GM11168 (cell line): ENCODE data around the gene C20orf96.
"Not testable (repeated sequence)": the region's sequence is repeated elsewhere in the genome, so short reads cannot be mapped to it uniquely, and the experiment has no call there.

Experiments used
- in situ Hi-C: fragments of 300-500 bp; cut with MboI; formaldehyde crosslinking; loops from one replicate; pipeline ENCODE4 v1.12.0; 2022; ENCODE audit warnings: low sequenced_read_pairs; ENCODE audit not compliant: unreplicated experiment

C20orf96 gene, protein sequence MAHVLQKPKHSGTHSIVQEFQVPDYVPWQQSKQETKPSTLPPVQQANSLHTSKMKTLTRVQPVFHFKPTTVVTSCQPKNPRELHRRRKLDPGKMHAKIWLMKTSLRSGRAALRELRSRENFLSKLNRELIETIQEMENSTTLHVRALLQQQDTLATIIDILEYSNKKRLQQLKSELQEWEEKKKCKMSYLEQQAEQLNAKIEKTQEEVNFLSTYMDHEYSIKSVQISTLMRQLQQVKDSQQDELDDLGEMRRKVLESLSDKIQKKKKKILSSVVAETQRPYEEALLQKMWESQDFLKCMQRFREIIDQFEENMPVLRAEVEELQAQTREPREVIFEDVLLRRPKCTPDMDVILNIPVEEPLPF

DNA sequence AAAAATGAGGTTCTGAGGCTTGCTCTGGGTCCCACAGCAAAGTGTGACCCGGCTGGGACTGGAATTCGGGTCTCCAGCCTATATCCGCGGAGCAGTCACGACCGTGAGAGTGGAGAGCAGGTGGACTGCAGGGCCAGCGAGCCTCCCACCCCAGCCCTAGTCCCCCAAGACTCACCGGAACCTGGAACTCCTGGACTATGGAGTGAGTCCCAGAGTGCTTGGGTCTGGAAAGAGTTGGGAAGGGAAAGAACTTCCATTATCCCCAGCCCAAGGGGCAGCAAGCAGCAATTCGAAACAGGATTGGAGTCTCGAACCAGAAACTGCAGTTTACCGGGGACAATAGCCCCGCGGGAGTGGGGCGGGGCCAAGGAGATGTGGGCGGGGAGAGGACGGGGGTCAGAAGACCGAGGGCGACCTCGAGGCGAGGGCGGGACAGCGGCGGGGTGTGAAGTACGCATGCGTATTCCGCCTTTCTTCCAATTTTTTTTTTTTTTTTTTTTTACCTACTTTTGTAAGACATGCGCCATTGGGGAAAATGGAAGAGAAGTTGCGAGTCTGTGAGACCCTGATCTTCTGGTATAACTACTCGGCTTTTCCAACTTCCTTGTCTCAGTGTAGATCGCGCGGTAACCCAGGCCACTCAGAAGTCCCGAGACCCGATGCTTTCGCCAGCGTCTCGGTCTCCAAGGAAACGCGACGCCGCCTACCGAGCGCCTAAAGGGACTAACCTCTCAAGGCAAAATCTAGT, at the start of gene C20orf96:
C20orf96 (minus strand) TSS at position 667 of the 748 bp plus-strand sequence; CDS start at position 527, 140 bp downstream.
- in situ Hi-C loops = no loop called here

DNA sequence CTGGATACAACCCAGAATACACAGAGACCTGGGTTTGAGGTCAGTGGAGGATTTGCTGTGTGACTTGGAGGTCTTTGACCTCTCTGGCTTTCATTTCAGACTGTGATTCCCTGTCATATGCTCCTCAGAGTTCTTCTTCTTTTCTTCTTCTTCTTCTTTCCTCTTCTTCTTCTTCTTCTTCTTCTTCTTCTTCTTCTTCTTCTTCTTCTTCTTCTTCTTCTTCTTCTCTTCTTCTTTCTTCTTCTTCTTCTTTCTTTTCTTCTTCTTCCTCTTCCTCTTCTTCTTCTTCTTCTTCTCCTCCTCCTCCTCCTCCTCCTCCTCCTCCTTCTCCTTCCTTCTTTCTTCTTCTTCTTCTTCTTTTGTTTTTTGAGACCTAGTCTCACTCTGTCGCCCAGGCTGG, 45.5 kb upstream of the C20orf96 start:
- in situ Hi-C loops = not testable (repeated sequence)

DNA sequence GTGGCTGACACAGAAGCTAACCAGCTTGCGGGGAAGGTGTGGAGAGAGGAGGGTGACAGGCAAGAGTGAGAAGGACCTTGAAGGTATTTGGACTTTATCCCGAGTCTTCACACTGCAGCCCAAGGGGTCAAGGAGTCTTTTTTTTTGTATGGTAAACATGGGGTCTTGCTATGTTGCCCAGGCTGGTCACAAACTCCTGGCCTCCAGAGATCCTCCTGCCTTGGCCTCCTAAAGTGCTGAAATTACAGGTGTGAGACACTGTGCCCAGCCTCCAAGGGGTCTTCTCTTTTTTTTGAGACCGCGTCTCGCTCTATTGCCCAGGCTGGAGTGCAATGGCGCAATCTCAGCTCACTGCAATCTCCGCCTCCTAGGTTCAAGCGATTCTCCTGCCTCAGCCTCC, 44.0 kb upstream of the C20orf96 start:
- in situ Hi-C loops = no loop called here

DNA sequence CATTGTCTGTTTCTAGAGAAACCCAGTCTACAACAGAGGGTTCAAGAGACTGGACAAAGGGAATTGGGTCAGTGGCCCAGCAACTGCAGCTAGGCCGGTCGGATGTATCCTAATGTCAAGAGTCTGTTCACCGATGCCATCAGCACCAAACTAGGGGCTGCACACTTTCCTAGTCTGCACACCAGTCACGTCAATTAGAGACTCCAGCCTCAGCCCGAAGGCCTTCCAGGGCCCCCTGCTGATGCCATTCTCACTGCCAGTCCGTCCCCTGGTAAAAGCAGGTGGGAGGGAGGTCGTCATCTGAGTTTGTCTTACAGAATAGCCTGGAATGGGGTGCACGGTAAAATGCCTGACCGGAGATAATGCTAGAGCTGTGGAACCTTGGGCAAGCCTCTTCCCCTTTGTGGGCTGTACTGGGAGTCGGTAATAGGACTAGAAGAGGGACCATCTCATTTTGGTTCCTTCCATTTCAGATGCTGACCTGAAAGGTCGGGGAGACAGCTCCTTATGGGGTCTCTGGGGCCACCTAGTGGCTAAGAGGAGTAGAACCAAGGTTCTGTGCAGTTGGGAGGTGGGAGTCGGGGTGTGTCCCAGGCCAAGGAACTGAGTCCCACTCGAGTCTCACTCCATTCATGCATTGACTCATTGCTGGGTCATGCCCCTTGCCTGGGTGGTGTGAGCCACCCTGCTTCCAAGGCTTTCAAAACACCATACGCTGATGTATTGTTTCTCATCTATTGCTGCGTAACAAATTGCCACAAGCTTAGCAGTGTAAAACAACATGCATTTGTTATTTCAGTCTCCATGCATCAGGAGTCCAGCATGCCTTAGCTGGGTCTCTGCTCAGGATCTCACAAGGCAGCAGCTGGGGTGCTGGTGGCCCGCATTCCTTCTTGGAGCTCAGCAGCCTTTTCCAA, 39.9 kb upstream of the C20orf96 start:
- in situ Hi-C loops = no loop called here

DNA sequence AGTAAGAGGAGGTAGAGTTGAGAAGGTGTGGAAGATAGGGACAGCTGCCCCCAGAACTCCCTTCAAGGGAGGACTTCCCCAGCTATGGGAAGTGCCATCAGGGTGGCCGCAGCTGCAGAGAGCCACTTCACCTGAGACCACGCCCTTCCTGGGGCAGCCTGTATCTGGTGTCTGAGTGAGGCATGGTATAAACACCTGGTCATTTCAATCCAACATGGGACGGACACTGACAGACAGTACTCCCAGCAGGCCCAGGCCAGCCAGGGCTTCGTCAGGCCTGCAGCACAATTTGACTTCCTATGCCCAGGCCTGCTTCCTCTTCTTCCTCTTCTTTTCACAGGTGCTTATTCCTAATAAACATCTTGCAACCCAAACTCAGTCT, 39.3 kb upstream of the C20orf96 start:
- in situ Hi-C loops = no loop called here

DNA sequence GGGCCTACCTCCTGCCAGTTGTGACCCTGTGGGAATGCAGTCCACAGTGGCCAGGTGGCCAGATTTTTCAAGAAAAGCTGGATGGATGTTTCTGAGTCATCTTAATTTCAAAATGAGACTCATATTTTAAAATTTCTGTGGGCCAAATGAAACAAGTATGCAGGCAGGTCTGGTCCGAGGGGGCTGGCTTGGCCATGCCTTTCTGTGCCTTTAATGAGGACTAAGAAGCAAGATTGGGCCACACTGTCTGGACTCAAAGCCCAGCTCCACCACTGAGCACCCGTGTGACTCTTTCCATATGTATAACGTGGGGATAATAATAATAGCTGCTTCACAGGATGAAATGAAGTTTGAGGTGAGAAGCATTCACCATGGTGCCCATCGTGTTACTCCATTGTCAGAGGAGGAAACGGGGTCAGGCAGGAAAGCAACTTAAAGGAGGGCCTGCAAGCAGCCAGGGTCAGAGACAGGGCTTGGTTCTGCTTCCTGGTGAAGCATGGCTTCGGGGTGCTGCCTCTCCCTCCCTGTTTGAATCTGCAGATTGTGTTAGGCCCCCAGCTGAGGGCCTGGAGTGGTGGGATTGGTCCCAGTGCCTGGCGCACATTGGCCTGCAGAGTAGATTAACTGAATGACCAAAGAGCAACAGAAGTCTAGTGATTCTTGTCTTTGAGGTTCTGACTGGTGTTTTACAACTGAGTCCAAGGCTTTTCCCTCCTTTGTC, 38.6 kb upstream of the C20orf96 start:
- in situ Hi-C loops = no loop called here

DNA sequence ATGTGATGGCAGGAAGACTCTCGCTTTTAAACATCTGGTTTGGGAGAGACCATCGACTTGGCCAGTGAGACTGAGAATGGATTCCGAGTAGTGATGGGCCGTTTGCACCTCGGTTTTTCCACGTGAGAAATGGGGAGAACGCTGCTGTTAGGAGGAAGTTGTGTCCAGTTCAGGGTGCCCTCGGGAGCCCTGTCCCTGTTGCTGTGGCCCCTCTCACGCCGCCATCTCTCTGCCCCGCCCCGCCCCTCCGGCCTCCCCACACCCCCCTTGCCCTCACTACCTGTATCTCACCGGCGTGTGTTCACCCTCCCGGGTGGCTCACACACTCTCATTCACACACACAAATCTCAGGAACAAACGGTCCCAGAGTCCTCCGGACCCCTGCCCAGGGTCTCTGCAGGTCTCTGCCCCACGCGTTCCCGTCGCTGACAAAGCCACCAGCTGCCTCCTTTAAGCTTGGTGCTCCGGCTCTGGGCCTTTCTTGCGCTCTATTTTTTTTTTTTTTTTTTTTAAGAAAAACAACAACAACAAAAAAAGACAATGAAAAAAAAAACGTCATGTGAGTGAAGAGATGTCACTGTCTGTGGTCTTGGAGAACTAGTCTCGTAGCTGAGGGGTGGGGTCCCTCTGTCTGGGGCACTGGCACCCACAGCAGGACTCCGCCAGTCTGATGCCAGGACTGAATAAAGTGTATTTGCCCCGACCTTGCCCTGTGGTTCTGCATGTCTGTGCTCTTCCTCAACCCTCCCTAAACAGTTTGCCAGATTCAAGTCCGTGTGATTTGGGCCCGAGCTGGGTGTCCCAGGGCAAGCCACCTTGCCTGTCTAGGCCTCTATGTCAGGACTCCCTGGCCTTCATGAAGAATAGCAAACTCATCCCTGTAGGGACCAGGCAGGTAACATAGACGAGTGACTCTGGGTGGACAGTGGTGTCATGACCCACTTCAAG, 37.8 kb upstream of the C20orf96 start:
- in situ Hi-C loops = no loop called here

DNA sequence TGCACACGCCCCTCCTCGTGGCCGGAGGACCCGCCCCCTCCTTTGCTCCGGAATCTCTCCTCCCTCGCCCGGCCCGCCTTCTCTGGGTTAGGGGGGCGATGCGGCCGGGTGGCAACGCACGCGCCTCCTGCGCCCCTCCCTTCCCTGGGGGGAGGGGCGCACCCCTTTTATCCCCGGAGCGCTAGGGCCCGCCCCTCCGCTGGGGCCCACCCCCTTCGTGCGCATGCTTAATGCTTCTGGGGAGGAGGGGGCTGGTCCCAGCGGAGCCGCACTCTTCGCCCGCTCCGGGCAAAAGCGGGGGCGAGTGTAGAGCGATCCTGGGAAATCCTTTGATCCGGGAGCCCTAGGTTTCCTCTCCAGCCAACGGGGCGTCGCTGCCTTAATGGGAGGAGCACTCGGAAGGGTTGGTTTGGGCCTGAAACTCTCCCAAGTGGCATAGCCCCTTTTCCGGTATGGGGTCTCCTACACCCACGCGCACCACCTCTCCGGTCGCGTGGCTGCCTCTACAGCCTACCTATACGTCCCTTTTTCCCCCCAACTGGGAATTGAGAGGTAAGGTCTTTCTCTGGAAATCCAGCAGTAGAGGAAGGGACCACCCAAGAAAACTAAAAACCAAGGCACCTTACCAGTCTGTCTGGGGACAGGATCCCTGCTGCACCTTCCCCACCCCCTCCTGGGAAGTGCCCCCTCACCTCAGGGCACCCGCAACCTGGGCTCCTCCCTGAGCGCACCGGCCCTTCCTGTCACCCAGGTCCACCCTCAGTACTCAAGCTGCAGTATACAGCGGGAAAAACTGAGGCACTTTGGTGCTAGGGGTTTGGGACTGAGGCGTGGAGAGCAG, 36.9 kb upstream of the C20orf96 start:
- in situ Hi-C loops = no loop called here

DNA sequence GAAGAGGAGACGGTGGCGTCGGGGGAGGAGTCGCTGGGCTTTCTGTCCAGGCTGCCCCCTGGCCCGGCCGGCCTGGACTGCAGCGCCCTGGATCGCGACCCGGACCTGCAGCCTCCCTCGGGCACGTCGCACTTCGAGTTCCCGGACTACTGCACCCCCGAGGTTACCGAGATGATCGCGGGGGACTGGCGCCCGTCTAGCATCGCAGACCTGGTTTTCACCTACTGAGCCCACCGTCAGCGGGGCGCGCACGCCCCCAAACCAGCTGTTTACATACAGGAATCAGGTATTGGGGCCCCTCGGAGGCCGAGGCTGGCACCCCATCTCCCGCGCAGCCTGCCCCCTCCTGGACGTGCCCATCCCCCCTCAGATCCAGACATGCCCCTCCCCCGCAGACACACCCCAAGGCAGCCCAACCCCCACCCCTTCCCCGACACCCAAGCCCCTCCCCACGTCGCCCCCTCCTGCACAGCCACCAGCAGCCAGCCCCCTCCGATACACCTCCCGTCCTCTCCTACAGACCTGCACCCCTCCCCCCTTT, 36.2 kb upstream of the C20orf96 start:
- in situ Hi-C loops = no loop called here

DNA sequence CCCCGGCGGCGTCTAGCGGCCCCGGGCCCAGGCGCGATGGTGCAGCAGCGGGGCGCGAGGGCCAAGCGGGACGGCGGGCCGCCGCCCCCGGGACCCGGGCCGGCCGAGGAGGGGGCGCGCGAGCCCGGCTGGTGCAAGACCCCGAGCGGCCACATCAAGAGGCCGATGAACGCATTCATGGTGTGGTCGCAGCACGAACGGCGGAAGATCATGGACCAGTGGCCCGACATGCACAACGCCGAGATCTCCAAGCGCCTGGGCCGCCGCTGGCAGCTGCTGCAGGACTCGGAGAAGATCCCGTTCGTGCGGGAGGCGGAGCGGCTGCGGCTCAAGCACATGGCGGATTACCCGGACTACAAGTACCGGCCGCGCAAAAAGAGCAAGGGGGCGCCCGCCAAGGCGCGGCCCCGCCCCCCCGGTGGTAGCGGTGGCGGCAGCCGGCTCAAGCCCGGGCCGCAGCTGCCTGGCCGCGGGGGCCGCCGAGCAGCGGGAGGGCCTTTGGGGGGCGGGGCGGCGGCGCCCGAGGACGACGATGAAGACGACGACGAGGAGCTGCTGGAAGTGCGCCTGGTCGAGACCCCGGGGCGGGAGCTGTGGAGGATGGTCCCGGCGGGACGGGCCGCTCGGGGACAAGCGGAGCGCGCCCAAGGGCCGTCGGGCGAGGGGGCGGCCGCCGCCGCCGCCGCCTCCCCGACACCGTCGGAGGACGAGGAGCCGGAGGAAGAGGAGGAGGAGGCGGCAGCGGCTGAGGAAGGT, 35.5 kb upstream of the C20orf96 start:
- in situ Hi-C loops = no loop called here

DNA sequence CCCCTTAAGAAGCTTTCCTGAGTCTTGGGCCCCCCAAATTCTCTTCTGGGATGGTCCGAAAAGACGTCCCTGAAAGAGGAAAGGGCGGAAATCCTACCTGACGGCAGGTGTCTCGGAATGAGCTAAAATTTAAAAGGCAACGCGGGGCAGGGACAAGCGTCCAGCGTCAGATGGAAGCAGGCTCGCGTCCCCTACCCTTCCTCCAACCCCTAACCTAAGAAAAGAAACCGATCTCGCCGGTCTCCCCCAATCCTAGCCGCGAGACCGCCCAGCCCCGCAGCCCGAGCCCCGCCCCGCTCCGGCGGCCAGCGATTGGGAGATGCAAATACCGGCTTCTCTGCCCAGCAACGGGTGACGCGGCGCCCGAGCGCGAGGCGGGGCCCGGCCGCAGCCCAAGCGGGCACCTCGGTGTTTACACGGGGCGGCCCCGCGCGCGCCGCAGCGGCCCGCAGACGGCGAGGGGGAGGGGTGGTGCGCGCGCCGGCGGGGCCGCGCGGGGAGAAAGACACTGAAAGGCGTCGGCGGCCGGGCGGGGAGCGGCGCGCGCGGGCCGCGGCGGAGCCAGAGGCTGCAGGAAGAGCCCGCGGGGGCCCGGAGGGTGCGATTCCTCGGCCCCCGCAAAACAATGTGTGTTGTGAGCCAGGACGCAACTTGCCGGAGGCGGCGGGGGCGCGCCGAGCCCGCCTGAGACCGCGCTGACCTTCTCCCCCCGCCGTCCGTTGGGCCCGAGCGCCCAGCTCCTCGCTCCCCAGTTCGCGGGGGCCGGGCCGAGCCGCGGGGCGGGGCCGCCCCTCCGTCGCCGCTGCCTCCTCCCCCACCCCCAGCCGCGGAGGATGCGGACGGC, 34.7 kb upstream of the C20orf96 start, which contains the start of gene SOX12:
SOX12 (plus strand) TSS at position 508 of the 844 bp plus-strand sequence. CDS start 373 bp downstream, outside the sequence.
- in situ Hi-C loops = no loop called here

DNA sequence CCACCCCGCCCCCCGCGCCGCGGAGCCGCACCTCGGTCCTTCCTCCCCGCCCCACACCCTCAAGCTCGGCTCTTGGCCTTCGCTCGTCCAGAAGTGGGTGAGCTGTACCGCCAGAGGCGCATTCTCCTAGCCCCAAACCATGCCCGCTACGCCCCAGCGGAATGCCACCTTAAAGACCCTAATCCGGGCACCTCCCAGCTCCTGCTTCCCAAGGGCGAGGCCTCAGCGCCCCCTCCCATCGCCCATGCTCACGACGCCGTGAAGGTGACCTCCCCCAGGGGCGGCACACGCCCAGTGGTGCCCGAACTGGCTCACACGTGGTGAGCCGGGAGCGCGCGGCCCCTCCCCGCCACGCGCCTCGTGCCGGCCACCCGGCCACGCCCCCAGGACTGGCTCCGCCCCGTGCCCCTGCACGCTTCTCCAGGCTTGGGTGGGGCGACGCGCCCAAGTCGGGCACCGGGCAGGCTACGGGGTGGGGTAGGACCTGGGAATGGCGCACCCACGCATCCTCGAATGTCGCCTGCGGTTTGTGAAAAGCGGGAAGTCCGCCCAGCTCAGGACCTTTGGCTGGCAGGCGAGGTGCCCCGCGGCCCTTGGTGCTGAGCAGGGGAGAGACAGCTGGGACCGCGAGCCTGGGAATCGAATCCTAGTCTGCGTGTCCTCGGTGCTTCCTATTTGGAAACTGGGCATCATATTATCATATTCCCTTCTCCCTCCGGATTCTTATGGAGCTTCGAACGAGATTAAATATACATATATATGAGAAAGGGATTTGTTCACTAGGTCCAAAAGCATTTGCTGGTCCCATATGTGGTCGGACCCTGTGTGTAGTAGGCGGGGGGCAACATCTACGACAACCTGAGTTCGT, 33.9 kb upstream of the C20orf96 start:
- in situ Hi-C loops = no loop called here

DNA sequence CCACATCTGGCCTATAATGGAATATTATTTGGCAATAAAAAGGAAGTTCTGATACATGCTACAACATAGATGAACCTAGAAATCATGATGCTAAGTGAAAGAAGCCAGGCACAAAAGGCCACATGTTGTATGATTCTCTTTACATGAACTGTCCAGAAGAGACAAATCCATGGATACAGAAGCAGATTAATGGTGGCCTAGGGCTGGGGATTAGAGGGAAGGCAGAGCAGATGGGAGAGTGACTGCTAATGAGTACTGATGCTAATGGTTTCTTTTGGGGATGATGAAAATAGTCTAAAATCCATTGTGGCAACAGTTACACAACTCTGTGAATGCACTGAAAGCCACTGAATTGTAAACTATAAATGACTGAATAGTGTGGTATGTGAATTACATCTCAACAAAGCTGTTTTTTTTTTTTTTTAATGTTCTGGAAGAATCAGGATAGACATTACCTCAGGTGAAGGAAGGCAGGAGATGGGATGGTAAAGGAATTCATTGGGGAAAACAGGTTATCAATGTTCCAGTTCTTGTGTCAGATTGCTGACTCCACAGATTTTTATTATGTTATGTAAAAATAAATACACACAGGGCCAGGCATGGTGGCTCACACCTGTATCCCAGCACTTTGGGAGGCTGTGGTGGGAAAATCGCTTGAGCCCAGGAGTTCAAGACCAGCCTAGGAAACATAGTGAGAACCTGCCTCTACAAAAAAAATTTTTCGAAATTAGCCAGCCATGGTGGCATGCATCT, 25.9 kb upstream of the C20orf96 start:
- in situ Hi-C loops = no loop called here

DNA sequence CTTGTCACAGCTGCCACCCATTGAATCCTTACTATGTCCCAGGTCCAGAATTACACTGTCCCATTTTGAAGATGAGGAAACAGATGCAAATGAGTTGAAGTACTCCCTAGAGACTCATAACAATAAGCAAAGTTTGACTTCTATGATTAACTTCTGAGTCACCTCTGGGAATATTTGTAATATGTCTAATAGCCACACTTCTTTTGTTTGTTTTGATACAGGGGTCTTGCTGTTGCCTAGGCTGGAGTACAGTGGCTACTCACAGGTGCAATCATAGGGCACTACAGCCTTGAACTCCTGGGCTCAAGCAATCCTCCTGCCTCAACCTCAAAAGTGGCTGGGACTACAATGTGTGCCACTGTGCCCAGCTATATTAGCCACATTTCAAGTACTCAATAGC, 23.4 kb upstream of the C20orf96 start:
- in situ Hi-C loops = no loop called here
